Lower lobe of right lung (tissue), 2 donors: Measurements from ENCODE around the gene NOTCH2. TPM values are rescaled to one million over a fixed set of nuclear protein-coding genes. Genes with fewer than 3 reads are reported as not detected.

Source experiments
- ATAC-seq, 2 donors: fragments of 200-7000 bp; cut with Tn5 transposase; one replicate each; pipeline ENCODE4 v1.9.1; 2020 to 2022; ENCODE audit warnings: mild to moderate bottlenecking in 2 of 2, moderate library complexity in 2 of 2
- DNase-seq: peaks from one replicate; pipeline ENCODE4 v3.0.0-alpha.2; 2020
- H3K27ac ChIP-seq: fragments of 200-600 bp; one replicate; pipeline ENCODE4 v1.8.0; 2022
- H3K27me3 ChIP-seq: fragments of 200-600 bp; one replicate; pipeline ENCODE4 v1.8.0; 2022; ENCODE audit warnings: low read depth
- H3K36me3 ChIP-seq: fragments of 200-600 bp; one replicate; pipeline ENCODE4 v1.8.0; 2022; ENCODE audit warnings: mild to moderate bottlenecking
- H3K4me1 ChIP-seq: fragments of 200-600 bp; one replicate; pipeline ENCODE4 v1.8.0; 2022
- H3K4me3 ChIP-seq: fragments of 200-600 bp; one replicate; pipeline ENCODE4 v1.8.0; 2022; ENCODE audit warnings: mild to moderate bottlenecking
- H3K9me3 ChIP-seq: fragments of 200-600 bp; one replicate; pipeline ENCODE4 v1.8.0; 2022
- CTCF ChIP-seq: fragments of 200-600 bp; IDR thresholded peaks from one replicate; pipeline ENCODE4 v1.8.0; 2022; ENCODE audit warnings: antibody characterized with exemption, mild to moderate bottlenecking
- intact Hi-C: fragments of 100-400 bp; cut with DNase I; formaldehyde crosslinking; loops from one replicate; pipeline ENCODE4 v1.11.0; 2022
- total RNA-seq: library from RNA; stranded (reverse); fragmentation: NEBNext Ultra II Directional; extraction: Animal tissue kit (Norgen Biotek cat#: 25700); gene quantifications from one replicate; pipeline ENCODE4 v1.2.1, GENCODE V29; 2021
- donor health status: DM: no; HTN: yes; CAD: no; lungs with severe emphysema.

The NOTCH2 gene
- total RNA-seq, 1 donor from 2014 or later = 101 TPM

DNA sequence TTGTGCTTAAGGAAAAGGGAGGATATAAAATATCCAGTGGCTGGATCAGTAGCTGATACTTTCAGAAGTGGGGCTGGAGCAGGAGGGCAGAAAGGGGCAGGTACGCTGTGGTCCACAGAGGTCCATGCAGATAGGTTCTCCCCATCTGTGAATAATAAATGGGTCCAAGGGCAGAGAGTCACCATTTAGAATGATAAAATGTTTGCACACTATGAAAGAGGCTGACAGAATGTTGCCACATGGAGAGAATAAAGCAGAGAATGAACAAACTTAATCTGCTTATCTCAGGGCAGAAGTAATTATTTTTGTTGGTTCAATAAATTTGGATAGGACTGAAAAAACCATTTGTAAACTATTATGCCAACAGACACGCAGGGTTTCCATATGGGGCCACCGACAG lies 156.5 kb downstream of the NOTCH2 start:
- DNase-seq (no peak), ATAC-seq (no peak)
- no peak overlapping the region for H3K4me3 ChIP-seq
- intact Hi-C loops = no loop called here
- no peaks in the 10 kb centered on the region for H3K9me3 ChIP-seq
- H3K36me3 ChIP-seq = peaks cover 57% of the 10 kb centered on the region
- no peaks in the 10 kb centered on the region for H3K4me1 ChIP-seq
- H3K27me3 ChIP-seq = no peaks in the 10 kb centered on the region
- no peak for TF ChIP-seq CTCF
- H3K27ac ChIP-seq = no peak overlapping the region

DNA sequence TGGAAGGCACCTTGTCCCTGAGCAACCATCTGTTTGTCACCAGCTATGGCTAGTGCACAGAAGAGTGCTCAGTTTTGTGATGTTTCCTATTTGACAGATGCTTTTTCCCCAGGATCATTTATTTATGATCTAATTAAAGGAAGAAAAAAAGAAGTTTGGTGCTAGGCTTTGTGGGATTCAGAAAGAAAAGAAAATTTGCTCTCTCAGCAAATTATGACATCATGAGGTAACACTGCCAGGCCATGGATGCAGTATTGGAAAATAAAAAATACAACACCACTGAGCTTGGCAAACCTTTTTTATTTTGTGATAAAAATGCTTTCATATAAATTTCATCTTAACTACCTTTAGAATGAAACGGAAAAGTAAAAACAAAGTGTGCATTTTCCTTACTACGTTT lies 157.7 kb downstream of the NOTCH2 start:
- no peaks in the 10 kb centered on the region for H3K9me3 ChIP-seq

DNA sequence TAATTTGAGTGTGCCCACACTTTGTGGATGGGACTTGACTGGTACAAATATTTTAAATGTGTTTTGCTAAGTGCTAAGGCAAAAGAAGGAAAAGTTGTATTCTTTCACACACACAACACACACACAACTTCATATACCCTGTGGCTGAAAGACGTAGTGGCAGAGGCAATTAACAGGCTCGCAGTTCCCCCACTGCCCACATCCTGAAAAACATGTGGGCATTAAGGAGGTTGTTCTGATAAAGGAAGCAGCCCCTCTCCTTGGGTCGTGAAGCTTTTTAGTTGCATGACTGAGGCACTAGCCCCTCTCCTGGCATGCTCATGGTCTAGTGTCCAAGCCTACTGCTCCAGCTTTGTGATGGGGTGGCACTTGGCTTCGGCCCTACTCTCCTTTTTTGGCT lies 158.8 kb downstream of the NOTCH2 start:
- intact Hi-C loops = no loop called here
- Histone ChIP-seq H3K36me3 (peaks cover 33% of the 10 kb centered on the region), H3K27ac (no peak overlapping the region), H3K27me3 (no peaks in the 10 kb centered on the region), H3K4me3 (no peak overlapping the region), H3K9me3 (no peaks in the 10 kb centered on the region), H3K4me1 (no peaks in the 10 kb centered on the region)
- TF ChIP-seq CTCF = no peak
- ATAC-seq (no peak), DNase-seq (no peak)

More for the DNA sequence above, 157.7 kb downstream of the NOTCH2 start:
- DNase-seq (no peak), ATAC-seq (no peak)
- Histone ChIP-seq H3K36me3 (peaks cover 45% of the 10 kb centered on the region), H3K4me1 (no peaks in the 10 kb centered on the region), H3K27ac (no peak overlapping the region), H3K4me3 (no peak overlapping the region), H3K27me3 (no peaks in the 10 kb centered on the region)
- intact Hi-C loops = no loop called here
- TF ChIP-seq CTCF = no peak

GRCh38 chr1:119909890-119910596 lies 159.4 kb downstream of the NOTCH2 start:
- TF ChIP-seq CTCF = no peak
- no peak overlapping the region for H3K27ac ChIP-seq
- peaks cover 28% of the 10 kb centered on the region for H3K36me3 ChIP-seq
- DNase-seq = no peak
- H3K4me3 ChIP-seq = no peak overlapping the region
- peaks cover 3% of the 10 kb centered on the region for H3K9me3 ChIP-seq
- H3K4me1 ChIP-seq = no peaks in the 10 kb centered on the region
- intact Hi-C loops = no loop called here
- peak in 1 of 2 donors; percentile 19 for ATAC-seq
- no peaks in the 10 kb centered on the region for H3K27me3 ChIP-seq

- TF ChIP-seq CTCF = no peak
- DNase-seq = no peak
- Histone ChIP-seq H3K4me3 (no peak overlapping the region), H3K36me3 (peaks cover 14% of the 10 kb centered on the region), H3K27me3 (no peaks in the 10 kb centered on the region), H3K4me1 (no peaks in the 10 kb centered on the region), H3K9me3 (peaks cover 6% of the 10 kb centered on the region), H3K27ac (no peak overlapping the region)
- intact Hi-C loops = no loop called here
- ATAC-seq = no peak
These were observed 160.8 kb downstream of the NOTCH2 start for GRCh38 chr1:119908661-119909060.
